Parathyroid adenoma (tissue), 2 donors: ENCODE results near the gene CTTN.

Source experiments
- H2AFZ ChIP-seq: fragments of 300-600 bp; sonication (generic); one replicate; pipeline ENCODE4 v1.7.0; 2017; ENCODE audit warnings: antibody characterized with exemption, mild to moderate bottlenecking
- H3K27ac ChIP-seq: fragments of 300-600 bp; sonication (generic); one replicate; pipeline ENCODE4 v1.7.0; 2017
- H3K27me3 ChIP-seq: fragments of 300-600 bp; sonication (generic); one replicate; pipeline ENCODE4 v1.7.0; 2017; ENCODE audit warnings: low read length; ENCODE audit not compliant: control insufficient read depth, insufficient read depth
- H3K36me3 ChIP-seq: fragments of 300-600 bp; sonication (generic); one replicate; pipeline ENCODE4 v1.7.0; 2017; ENCODE audit warnings: low read length; ENCODE audit not compliant: control insufficient read depth, insufficient read depth
- H3K4me1 ChIP-seq: fragments of 300-600 bp; sonication (generic); one replicate; pipeline ENCODE4 v1.7.0; 2017; ENCODE audit warnings: control low read depth
- H3K4me2 ChIP-seq: fragments of 300-600 bp; sonication (generic); one replicate; pipeline ENCODE4 v1.7.0; 2017; ENCODE audit warnings: low read length
- H3K4me3 ChIP-seq: fragments of 300-600 bp; sonication (generic); one replicate; pipeline ENCODE4 v1.7.0; 2017; ENCODE audit warnings: low read depth, low read length
- H3K79me2 ChIP-seq: fragments of 300-600 bp; sonication (generic); one replicate; pipeline ENCODE4 v1.7.0; 2017; ENCODE audit warnings: control low read depth
- H3K9ac ChIP-seq: fragments of 300-600 bp; sonication (generic); one replicate; pipeline ENCODE4 v1.7.0; 2017; ENCODE audit warnings: mild to moderate bottlenecking
- H3K9me3 ChIP-seq: fragments of 300-600 bp; sonication (generic); one replicate; pipeline ENCODE4 v1.7.0; 2017; ENCODE audit warnings: low read length; ENCODE audit not compliant: control insufficient read depth
- CTCF ChIP-seq: fragments of 300-600 bp; sonication (generic); IDR thresholded peaks from one replicate; pipeline ENCODE4 v1.7.0; 2017; ENCODE audit warnings: antibody characterized with exemption, mild to moderate bottlenecking
- donor health status: primary hyperparathyroidism.

Gene CTTN

GRCh38 chr11:70433966-70434812 lies 35.9 kb downstream of the CTTN start:
- H3K27ac ChIP-seq: no peak overlapping the region
- no peak overlapping the region for H3K4me2 ChIP-seq
- no peak for TF ChIP-seq CTCF
- H3K4me3 ChIP-seq: no peak overlapping the region
- no peaks in the 10 kb centered on the region for H3K36me3 ChIP-seq
- no peaks in the 10 kb centered on the region for H3K27me3 ChIP-seq
- H3K9ac ChIP-seq: no peak overlapping the region
- H3K9me3 ChIP-seq: no peaks in the 10 kb centered on the region
- H3K4me1 ChIP-seq: no peaks in the 10 kb centered on the region
- H3K79me2 ChIP-seq: no peaks in the 10 kb centered on the region
- H2AFZ ChIP-seq: no peak overlapping the region

GRCh38 chr11:70434813-70435278 lies 36.5 kb downstream of the CTTN start:
- no peaks in the 10 kb centered on the region for H3K9me3 ChIP-seq
- no peaks in the 10 kb centered on the region for H3K4me1 ChIP-seq
- H3K36me3 ChIP-seq: no peaks in the 10 kb centered on the region
- no peak overlapping the region for H3K27ac ChIP-seq
- no peak overlapping the region for H3K4me3 ChIP-seq
- H3K9ac ChIP-seq: no peak overlapping the region
- H3K27me3 ChIP-seq: no peaks in the 10 kb centered on the region
- no peaks in the 10 kb centered on the region for H3K79me2 ChIP-seq
- H2AFZ ChIP-seq: no peak overlapping the region
- TF ChIP-seq CTCF: no peak
- H3K4me2 ChIP-seq: no peak overlapping the region

GRCh38 chr11:70435361-70435760 lies 37.0 kb downstream of the CTTN start:
- no peak for TF ChIP-seq CTCF
- Histone ChIP-seq H3K4me2 (no peak overlapping the region), H2AFZ (no peak overlapping the region), H3K36me3 (no peaks in the 10 kb centered on the region), H3K9me3 (no peaks in the 10 kb centered on the region), H3K27me3 (no peaks in the 10 kb centered on the region), H3K4me3 (no peak overlapping the region), H3K27ac (no peak overlapping the region), H3K9ac (no peak overlapping the region), H3K4me1 (no peaks in the 10 kb centered on the region), H3K79me2 (no peaks in the 10 kb centered on the region)

GRCh38 chr11:70435765-70436500 lies 37.6 kb downstream of the CTTN start:
- Histone ChIP-seq H3K79me2 (no peaks in the 10 kb centered on the region), H3K27me3 (no peaks in the 10 kb centered on the region), H3K4me1 (no peaks in the 10 kb centered on the region), H3K36me3 (no peaks in the 10 kb centered on the region), H3K4me2 (no peak overlapping the region), H3K9me3 (no peaks in the 10 kb centered on the region), H3K9ac (no peak overlapping the region), H3K4me3 (no peak overlapping the region), H3K27ac (no peak overlapping the region), H2AFZ (no peak overlapping the region)
- TF ChIP-seq CTCF: no peak
